Prostate gland (tissue), 2 donors: Measurements from ENCODE around the gene GAMT.

Source experiments
- CTCF ChIP-seq, 4 experiments: fragments of 200-600 bp in 2 of 4; fragments of 450-650 bp in 2 of 4; sonication (generic) in 2 of 4; IDR thresholded peaks; 1 replicate in 3 of 4; 2 replicates in 1 of 4; pipeline ENCODE4 v1.5.1; 2016 to 2019; ENCODE audit warnings: antibody characterized with exemption in 4 of 4, mild to moderate bottlenecking in 2 of 4, moderate library complexity in 2 of 4
- POLR2A ChIP-seq: fragments of 450-650 bp; IDR thresholded peaks from one replicate; pipeline ENCODE4 v1.6.1; 2016; ENCODE audit warnings: antibody characterized with exemption, mild to moderate bottlenecking

- no peak for TF ChIP-seq POLR2A
- no peak for TF ChIP-seq CTCF (IDR thresholded peaks at IDR 0.05)
Measured at GRCh38 chr19:1349211-1349610, 52.1 kb downstream of the GAMT start.
